ENCODE data around the gene CIDEC. TPM values are rescaled to one million over a fixed set of nuclear protein-coding genes. Genes with fewer than 3 reads are reported as not detected.

Gene CIDEC
- total and polyA plus RNA-seq, 2 donors from 2014 or later = not detected

GRCh38 chr3:9883706-9884554, 3.9 kb upstream of the CIDEC start:
- no peak for FAIRE-seq

GRCh38 chr3:9881441-9881840, 1.4 kb upstream of the CIDEC start:
- no peak for FAIRE-seq
- no peak overlapping the region for H3K27ac ChIP-seq (ENCODE audit: low read depth in 2 of 2, low read length in 2 of 2)
- TF ChIP-seq CTCF (IDR thresholded peaks at IDR 0.05; ENCODE audit: borderline replicate concordance, extremely low read depth, insufficient read depth) = no peak
- H3K4me3 ChIP-seq (ENCODE audit: low read length in 3 of 3) = no peak overlapping the region
- no peaks in the 10 kb centered on the region for H3K9me3 ChIP-seq (ENCODE audit: control insufficient read depth in 2 of 3, insufficient read depth in 1 of 3, low read length in 3 of 3)
- no peak for DNase-seq
- intact Hi-C loops (cut with DNase I) = no loop called here
- no peaks in the 10 kb centered on the region for H3K36me3 ChIP-seq (ENCODE audit: control insufficient read depth in 2 of 3, insufficient read depth in 3 of 3, low read length in 3 of 3)
- no peak overlapping the region for H3K9ac ChIP-seq (ENCODE audit: low read length in 3 of 3)
- no peaks in the 10 kb centered on the region for H3K4me1 ChIP-seq (ENCODE audit: control insufficient read depth in 2 of 3, insufficient read depth in 2 of 3, low read depth in 1 of 3, low read length in 3 of 3)
- no peaks in the 10 kb centered on the region for H3K27me3 ChIP-seq (ENCODE audit: control insufficient read depth, insufficient read depth, low read length)

More at GRCh38 chr3:9883706-9884554, 3.9 kb upstream of the CIDEC start:
- no peaks in the 10 kb centered on the region for H3K9me3 ChIP-seq (ENCODE audit: control insufficient read depth in 2 of 3, insufficient read depth in 1 of 3, low read length in 3 of 3)
- DNase-seq = no peak
- no peaks in the 10 kb centered on the region for H3K36me3 ChIP-seq (ENCODE audit: control insufficient read depth in 2 of 3, insufficient read depth in 3 of 3, low read length in 3 of 3)
- H3K4me1 ChIP-seq (ENCODE audit: control insufficient read depth in 2 of 3, insufficient read depth in 2 of 3, low read depth in 1 of 3, low read length in 3 of 3) = no peaks in the 10 kb centered on the region
- H3K4me3 ChIP-seq (ENCODE audit: low read length in 3 of 3) = no peak overlapping the region
- TF ChIP-seq CTCF (IDR thresholded peaks at IDR 0.05; ENCODE audit: borderline replicate concordance, extremely low read depth, insufficient read depth) = no peak
- intact Hi-C loops (cut with DNase I) = no loop called here
- no peaks in the 10 kb centered on the region for H3K27me3 ChIP-seq (ENCODE audit: control insufficient read depth, insufficient read depth, low read length)
- H3K27ac ChIP-seq (ENCODE audit: low read depth in 2 of 2, low read length in 2 of 2) = no peak overlapping the region
- no peak overlapping the region for H3K9ac ChIP-seq (ENCODE audit: low read length in 3 of 3)

GRCh38 chr3:9878700-9879099, 1.4 kb downstream of the CIDEC start:
- Histone ChIP-seq H3K36me3 (ENCODE audit: control insufficient read depth in 2 of 3, insufficient read depth in 3 of 3, low read length in 3 of 3) (no peaks in the 10 kb centered on the region), H3K27ac (ENCODE audit: low read depth in 2 of 2, low read length in 2 of 2) (no peak overlapping the region), H3K4me1 (ENCODE audit: control insufficient read depth in 2 of 3, insufficient read depth in 2 of 3, low read depth in 1 of 3, low read length in 3 of 3) (no peaks in the 10 kb centered on the region), H3K9ac (ENCODE audit: low read length in 3 of 3) (no peak overlapping the region), H3K9me3 (ENCODE audit: control insufficient read depth in 2 of 3, insufficient read depth in 1 of 3, low read length in 3 of 3) (no peaks in the 10 kb centered on the region), H3K4me3 (ENCODE audit: low read length in 3 of 3) (no peak overlapping the region), H3K27me3 (ENCODE audit: control insufficient read depth, insufficient read depth, low read length) (no peaks in the 10 kb centered on the region)
- no peak for DNase-seq
- intact Hi-C loops (cut with DNase I) = no loop called here
- no peak for FAIRE-seq
- TF ChIP-seq CTCF (IDR thresholded peaks at IDR 0.05; ENCODE audit: borderline replicate concordance, extremely low read depth, insufficient read depth) = no peak
